Activated naive CD8-positive, alpha-beta T cell treated with anti-CD3 and anti-CD28 coated beads, Interleukin-2, amount 50 U/mL, for 24 hours (primary cell): Measurements from ENCODE around the gene ZNF277.

Experiments used
- ATAC-seq: fragments of 150-1000 bp; cut with Tn5 transposase; one replicate; pipeline ENCODE4 v1.10.0; 2021
- DNase-seq: peaks from one replicate; pipeline ENCODE4 v3.0.0; 2021
- H3K27ac Mint-ChIP-seq: one replicate; pipeline ENCODE4 v1.8.0; 2021; ENCODE audit warnings: mild to moderate bottlenecking, mixed read lengths
- H3K27me3 Mint-ChIP-seq: one replicate; pipeline ENCODE4 v1.8.0; 2021; ENCODE audit warnings: mixed read lengths
- H3K36me3 Mint-ChIP-seq: one replicate; pipeline ENCODE4 v1.8.0; 2021; ENCODE audit warnings: low read depth, mixed read lengths
- H3K4me1 Mint-ChIP-seq: one replicate; pipeline ENCODE4 v1.8.0; 2021; ENCODE audit warnings: mixed read lengths
- H3K4me3 Mint-ChIP-seq: one replicate; pipeline ENCODE4 v1.8.0; 2021; ENCODE audit warnings: mild to moderate bottlenecking, moderate library complexity, mixed read lengths
- H3K9me3 Mint-ChIP-seq: one replicate; pipeline ENCODE4 v1.8.0; 2021; ENCODE audit warnings: mixed read lengths

ZNF277 gene

DNA sequence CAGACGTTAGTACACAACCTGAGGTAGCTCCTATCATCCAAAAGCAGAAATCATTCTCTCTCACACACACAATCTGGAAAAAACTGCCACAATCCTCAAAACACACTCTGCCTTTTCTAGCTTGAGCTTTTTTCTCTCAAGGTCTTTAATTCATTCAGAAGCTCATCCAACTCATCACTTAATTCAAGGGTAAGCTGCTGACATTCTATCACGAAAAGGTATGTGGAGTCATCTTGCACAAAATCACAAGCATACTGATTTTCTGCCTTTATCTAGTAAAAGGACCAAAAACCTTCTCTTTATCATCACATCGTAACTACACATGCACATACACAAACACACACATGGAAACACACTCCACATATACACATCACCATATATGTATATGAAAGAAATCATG, 32.3 kb upstream of the ZNF277 start:
- H3K27me3 Mint-ChIP-seq = peaks cover 22% of the 10 kb centered on the region
- H3K27ac Mint-ChIP-seq = no peak overlapping the region
- H3K4me3 Mint-ChIP-seq = no peak overlapping the region
- no peak for ATAC-seq
- DNase-seq = no peak
- no peaks in the 10 kb centered on the region for H3K9me3 Mint-ChIP-seq
- no peaks in the 10 kb centered on the region for H3K36me3 Mint-ChIP-seq
- no peaks in the 10 kb centered on the region for H3K4me1 Mint-ChIP-seq

GRCh38 chr7:112176241-112176640, 30.3 kb upstream of the ZNF277 start:
- no peaks in the 10 kb centered on the region for H3K9me3 Mint-ChIP-seq
- ATAC-seq (no peak), DNase-seq (no peak)
- no peak overlapping the region for H3K27ac Mint-ChIP-seq
- H3K27me3 Mint-ChIP-seq = peaks cover 16% of the 10 kb centered on the region
- no peaks in the 10 kb centered on the region for H3K36me3 Mint-ChIP-seq
- H3K4me1 Mint-ChIP-seq = no peaks in the 10 kb centered on the region
- no peak overlapping the region for H3K4me3 Mint-ChIP-seq

DNA sequence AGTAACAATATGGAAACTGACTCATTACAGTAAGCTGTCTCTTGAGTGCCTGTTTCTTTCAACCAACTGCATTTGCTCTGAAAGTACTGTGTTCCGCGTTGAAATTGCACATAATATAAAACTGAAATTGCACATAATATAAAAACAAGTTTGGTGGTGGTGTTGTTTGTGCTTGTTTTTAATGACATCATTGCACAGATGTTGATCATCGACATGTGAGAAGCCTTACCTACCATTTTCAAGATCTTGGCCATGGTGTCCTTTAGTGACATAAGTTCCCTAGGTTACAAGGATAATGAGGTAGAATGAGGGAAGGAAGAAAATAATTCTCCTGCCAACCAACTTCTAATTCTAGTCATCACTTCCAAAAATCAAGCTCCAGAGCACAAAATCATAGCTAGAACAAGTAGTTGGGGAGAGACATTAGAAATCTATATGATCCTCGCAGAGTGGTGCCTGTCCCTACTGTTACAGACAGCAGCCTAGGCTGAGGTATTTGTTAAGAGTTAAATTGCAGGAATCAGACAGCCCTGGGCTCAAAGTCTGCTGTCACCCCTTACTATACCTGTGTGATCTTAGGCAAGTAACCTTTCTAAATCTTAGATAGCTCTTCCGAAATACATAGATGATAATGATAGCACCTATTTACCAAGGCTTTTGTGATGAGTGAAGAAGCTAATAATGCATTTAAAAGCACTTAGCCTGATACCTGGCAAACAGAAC, 29.6 kb upstream of the ZNF277 start:
- DNase-seq (no peak), ATAC-seq (no peak)
- Mint-ChIP-seq H3K9me3 (no peaks in the 10 kb centered on the region), H3K4me3 (no peak overlapping the region), H3K36me3 (no peaks in the 10 kb centered on the region), H3K27me3 (peaks cover 16% of the 10 kb centered on the region), H3K27ac (no peak overlapping the region), H3K4me1 (no peaks in the 10 kb centered on the region)

GRCh38 chr7:112180223-112180622, 26.3 kb upstream of the ZNF277 start:
- no peak for ATAC-seq
- DNase-seq = no peak
- Mint-ChIP-seq H3K4me1 (no peaks in the 10 kb centered on the region), H3K4me3 (no peak overlapping the region), H3K36me3 (no peaks in the 10 kb centered on the region), H3K27me3 (peaks cover 10% of the 10 kb centered on the region), H3K9me3 (no peaks in the 10 kb centered on the region), H3K27ac (no peak overlapping the region)

DNA sequence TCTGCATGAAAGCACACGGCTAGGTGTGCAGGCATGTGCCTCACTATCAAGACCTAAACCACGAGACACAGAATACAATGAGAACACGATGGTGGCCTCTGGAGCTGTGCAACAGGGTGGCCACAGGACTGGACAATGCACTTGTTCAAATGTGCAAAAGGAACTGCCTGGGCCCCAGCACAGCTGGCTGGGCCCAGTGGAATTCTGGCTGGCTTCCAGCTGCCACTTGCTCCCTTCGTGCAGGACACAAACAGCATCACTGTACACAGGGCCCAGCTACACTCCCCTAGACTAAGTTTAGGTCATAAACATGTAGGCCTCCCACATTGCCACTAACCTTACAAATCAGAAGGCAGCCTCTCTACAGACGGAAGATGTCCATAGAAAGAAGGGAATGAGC, 23.7 kb upstream of the ZNF277 start:
- no peak overlapping the region for H3K27ac Mint-ChIP-seq
- H3K36me3 Mint-ChIP-seq = no peaks in the 10 kb centered on the region
- no peak for ATAC-seq
- H3K9me3 Mint-ChIP-seq = no peaks in the 10 kb centered on the region
- peaks cover 8% of the 10 kb centered on the region for H3K27me3 Mint-ChIP-seq
- DNase-seq = no peak
- H3K4me1 Mint-ChIP-seq = no peaks in the 10 kb centered on the region
- no peak overlapping the region for H3K4me3 Mint-ChIP-seq

GRCh38 chr7:112183266-112183665, 23.2 kb upstream of the ZNF277 start:
- Mint-ChIP-seq H3K4me3 (no peak overlapping the region), H3K9me3 (no peaks in the 10 kb centered on the region), H3K36me3 (no peaks in the 10 kb centered on the region), H3K27ac (no peak overlapping the region), H3K4me1 (no peaks in the 10 kb centered on the region), H3K27me3 (peaks cover 4% of the 10 kb centered on the region)
- DNase-seq (no peak), ATAC-seq (no peak)

GRCh38 chr7:112184455-112184854, 22.0 kb upstream of the ZNF277 start:
- Mint-ChIP-seq H3K4me1 (no peaks in the 10 kb centered on the region), H3K9me3 (no peaks in the 10 kb centered on the region), H3K27ac (no peak overlapping the region), H3K27me3 (peaks cover 2% of the 10 kb centered on the region), H3K36me3 (no peaks in the 10 kb centered on the region), H3K4me3 (no peak overlapping the region)
- DNase-seq = no peak
- ATAC-seq = no peak

GRCh38 chr7:112185005-112185834, 21.3 kb upstream of the ZNF277 start:
- no peak overlapping the region for H3K4me3 Mint-ChIP-seq
- H3K9me3 Mint-ChIP-seq = no peaks in the 10 kb centered on the region
- H3K27ac Mint-ChIP-seq = no peak overlapping the region
- H3K4me1 Mint-ChIP-seq = no peaks in the 10 kb centered on the region
- peaks cover 6% of the 10 kb centered on the region for H3K27me3 Mint-ChIP-seq
- DNase-seq (no peak), ATAC-seq (no peak)
- H3K36me3 Mint-ChIP-seq = no peaks in the 10 kb centered on the region

DNA sequence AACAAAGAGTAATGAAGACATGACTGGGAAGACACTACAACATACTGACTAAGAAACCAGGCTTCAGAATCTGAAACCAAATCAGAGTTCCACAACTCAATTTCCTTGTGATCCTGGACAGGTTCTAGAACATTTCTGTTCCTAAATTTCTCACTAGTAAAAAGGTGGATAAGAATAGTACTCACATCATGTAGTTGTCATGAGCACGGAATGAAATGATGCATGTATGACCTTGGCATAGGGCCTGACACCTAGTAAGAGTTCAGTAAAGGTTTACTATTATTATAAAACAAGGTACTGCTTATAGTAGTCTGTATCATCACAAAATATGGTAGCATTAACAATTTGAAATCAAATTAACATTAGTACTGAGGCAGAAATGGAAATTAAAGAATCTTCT, 20.2 kb upstream of the ZNF277 start:
- H3K4me3 Mint-ChIP-seq = no peak overlapping the region
- no peak overlapping the region for H3K27ac Mint-ChIP-seq
- H3K27me3 Mint-ChIP-seq = peaks cover 7% of the 10 kb centered on the region
- no peak for ATAC-seq
- no peaks in the 10 kb centered on the region for H3K9me3 Mint-ChIP-seq
- H3K4me1 Mint-ChIP-seq = no peaks in the 10 kb centered on the region
- H3K36me3 Mint-ChIP-seq = no peaks in the 10 kb centered on the region
- DNase-seq = no peak

GRCh38 chr7:112188257-112188656, 18.2 kb upstream of the ZNF277 start:
- H3K4me1 Mint-ChIP-seq = peaks cover 6% of the 10 kb centered on the region
- H3K9me3 Mint-ChIP-seq = no peaks in the 10 kb centered on the region
- H3K27ac Mint-ChIP-seq = no peak overlapping the region
- peaks cover 9% of the 10 kb centered on the region for H3K27me3 Mint-ChIP-seq
- no peaks in the 10 kb centered on the region for H3K36me3 Mint-ChIP-seq
- H3K4me3 Mint-ChIP-seq = no peak overlapping the region
- no peak for ATAC-seq
- DNase-seq = no peak

DNA sequence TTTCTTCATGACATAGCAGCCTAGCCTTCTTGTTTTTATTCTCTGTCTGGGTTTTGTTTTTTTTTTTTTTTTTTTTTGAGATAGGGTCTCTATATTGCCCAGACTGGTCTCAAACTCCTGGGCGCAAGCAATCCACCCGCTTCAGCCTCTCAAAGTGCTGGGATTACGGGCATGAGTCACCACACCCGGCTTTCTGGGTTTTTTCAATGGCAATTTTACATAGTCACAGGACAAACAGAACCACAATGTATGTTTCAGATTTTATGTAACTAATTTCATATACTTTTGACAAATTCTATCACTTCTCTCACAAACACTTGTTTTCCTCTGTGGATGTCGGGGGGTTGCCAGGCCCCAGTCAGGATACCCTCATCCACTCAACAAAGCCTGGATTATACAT, 16.8 kb upstream of the ZNF277 start:
- no peak for ATAC-seq
- H3K27ac Mint-ChIP-seq = no peak overlapping the region
- no peak overlapping the region for H3K4me3 Mint-ChIP-seq

DNA sequence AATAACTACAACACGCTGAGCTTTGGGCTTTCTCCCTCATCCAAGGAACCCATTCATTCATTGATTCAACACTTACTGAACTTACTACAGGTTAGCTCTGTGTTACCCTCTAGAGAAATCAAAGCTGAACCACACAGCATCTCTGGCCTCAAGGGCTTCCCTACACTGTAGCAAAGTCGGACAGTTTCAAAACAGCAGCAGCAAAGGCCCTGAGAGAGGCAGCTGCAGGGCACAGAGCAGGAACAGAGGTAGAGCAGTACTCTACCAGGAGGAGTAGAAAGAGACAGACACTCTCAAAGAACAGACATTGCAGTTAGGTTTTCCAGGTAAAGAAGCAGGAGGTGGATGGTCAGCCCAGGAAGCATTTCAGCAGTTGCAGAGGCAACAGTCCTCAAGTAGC, 16.4 kb upstream of the ZNF277 start:
- Mint-ChIP-seq H3K4me1 (peaks cover 6% of the 10 kb centered on the region), H3K9me3 (no peaks in the 10 kb centered on the region), H3K4me3 (no peak overlapping the region), H3K27ac (no peak overlapping the region), H3K36me3 (peaks cover 3% of the 10 kb centered on the region), H3K27me3 (peaks cover 12% of the 10 kb centered on the region)
- no peak for ATAC-seq
- no peak for DNase-seq

More for the DNA sequence above, 16.8 kb upstream of the ZNF277 start:
- Mint-ChIP-seq H3K4me1 (peaks cover 6% of the 10 kb centered on the region), H3K9me3 (no peaks in the 10 kb centered on the region), H3K36me3 (peaks cover 3% of the 10 kb centered on the region), H3K27me3 (peaks cover 10% of the 10 kb centered on the region)
- DNase-seq = no peak

DNA sequence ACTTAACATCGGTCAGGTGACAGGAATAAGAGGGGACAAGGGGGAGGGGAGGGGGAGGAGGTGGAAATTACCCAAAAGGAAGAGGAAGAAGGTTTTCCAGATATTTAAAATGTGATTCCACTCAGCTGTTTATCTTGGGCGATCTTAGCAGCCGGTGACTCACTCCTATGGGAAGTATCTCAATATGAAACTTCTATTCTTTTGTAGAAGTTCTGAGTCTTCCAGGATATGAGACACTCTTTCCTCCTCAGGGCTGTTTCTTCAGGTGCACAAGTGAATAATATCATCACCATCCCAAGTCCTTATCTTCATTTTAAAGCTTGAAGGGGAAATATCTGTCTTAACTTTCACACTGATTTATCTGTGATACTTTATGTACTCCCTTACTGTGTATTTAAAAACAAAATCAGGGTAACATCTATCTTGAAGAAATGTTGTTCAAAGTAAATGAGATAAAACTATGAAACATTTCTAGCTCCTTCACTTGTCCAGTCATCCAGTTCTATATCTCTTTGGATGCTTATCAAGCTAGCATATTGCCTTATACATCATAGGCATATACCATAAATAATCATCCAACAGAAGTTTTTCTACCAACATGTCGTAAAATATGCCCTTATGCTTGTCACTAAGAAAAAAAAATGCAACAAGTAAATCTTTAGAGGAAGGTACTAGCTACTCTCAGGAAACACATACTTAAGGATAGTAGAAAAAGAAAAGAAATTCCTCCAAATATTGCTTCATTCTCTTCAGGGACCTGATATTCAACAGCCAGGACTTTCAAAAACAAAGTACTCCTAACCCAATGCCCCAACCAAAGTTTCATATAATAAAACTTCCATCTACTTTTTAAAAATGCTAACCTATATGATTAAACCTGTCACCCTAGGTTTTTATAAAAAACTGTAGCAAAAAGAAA, 14.0 kb upstream of the ZNF277 start:
- H3K27ac Mint-ChIP-seq = no peak overlapping the region
- no peaks in the 10 kb centered on the region for H3K9me3 Mint-ChIP-seq
- H3K4me1 Mint-ChIP-seq = peaks cover 6% of the 10 kb centered on the region
- ATAC-seq (peak; percentile 65), DNase-seq (no peak)
- peaks cover 3% of the 10 kb centered on the region for H3K36me3 Mint-ChIP-seq
- H3K27me3 Mint-ChIP-seq = peaks cover 27% of the 10 kb centered on the region
- no peak overlapping the region for H3K4me3 Mint-ChIP-seq

DNA sequence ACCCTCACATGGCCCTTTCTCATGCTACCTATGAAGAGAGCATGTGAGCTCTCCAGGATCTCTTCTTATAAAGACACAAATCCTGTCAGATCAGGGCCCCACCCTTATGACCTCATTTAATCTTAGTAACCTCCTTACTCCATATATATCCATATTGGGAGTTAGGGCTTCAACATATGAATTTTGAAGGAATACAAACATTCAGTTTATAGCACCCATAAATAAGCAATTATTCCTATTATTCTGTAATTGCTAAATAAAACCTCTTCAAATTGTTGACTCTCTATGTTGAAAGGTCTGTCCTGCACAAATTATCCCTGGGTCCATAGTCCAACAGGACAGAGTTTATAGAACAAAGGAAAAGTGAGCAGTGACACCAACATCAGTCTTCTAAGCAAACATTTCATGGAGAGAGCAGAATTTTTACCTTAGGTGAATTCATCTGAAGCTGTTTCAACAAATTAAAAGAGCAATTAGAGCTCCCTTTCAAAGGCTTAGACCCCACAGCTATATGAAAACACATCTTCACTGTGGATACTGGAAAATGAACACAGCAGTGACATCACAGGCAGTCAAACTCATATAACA, 12.5 kb upstream of the ZNF277 start:
- ATAC-seq (no peak), DNase-seq (no peak)
- Mint-ChIP-seq H3K27ac (no peak overlapping the region), H3K9me3 (no peaks in the 10 kb centered on the region), H3K4me3 (no peak overlapping the region), H3K27me3 (peaks cover 36% of the 10 kb centered on the region), H3K4me1 (peaks cover 10% of the 10 kb centered on the region), H3K36me3 (peaks cover 3% of the 10 kb centered on the region)
